HL-60 (cell line): ENCODE measurements around the gene CELA2B.
"Not testable (repeated sequence)": the region's sequence is repeated elsewhere in the genome, so short reads cannot be mapped to it uniquely, and the experiment has no call there.

ENCODE experiments used
- POLR2AphosphoS5 ChIP-seq: IDR thresholded peaks from 2 replicates; pipeline ENCODE4 v1.6.1; 2012; ENCODE audit warnings: low read depth
- TF ChIP-seq, protein P1 (sequence below): IDR thresholded peaks from one replicate; pipeline ENCODE4 v1.5.1; 2011; ENCODE audit warnings: low read length, control low read depth, inconsistent platforms; ENCODE audit not compliant: insufficient read depth
- TF ChIP-seq, protein P2 (sequence below): IDR thresholded peaks from 2 replicates; pipeline ENCODE4 v1.6.1; 2012; ENCODE audit warnings: low read depth; ENCODE audit not compliant: insufficient replicate concordance

DNA sequence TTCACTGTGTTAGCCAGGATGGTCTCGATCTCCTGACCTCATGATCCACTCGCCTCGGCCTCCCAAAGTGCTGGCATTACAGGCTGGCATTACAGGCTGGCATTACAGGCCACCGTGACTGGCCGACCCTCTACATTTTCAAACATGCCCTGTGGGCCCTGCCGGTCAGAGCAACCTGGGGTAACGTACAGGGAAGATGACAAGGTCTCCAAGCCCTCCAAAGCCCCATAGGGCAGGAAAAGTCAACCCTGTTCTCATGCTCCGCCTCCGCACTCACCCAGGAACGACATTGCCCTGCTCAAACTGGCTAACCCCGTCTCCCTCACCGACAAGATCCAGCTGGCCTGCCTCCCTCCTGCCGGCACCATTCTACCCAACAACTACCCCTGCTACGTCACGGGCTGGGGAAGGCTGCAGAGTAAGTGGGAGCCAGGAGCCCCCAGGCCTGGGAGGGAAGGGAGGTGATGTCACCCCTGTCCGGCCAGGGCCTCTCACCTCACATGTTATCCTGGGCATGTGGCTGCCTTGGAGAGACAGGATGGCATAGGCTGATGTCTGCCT, 7.2 kb downstream of the CELA2B start:
- TF ChIP-seq, protein P1, sequence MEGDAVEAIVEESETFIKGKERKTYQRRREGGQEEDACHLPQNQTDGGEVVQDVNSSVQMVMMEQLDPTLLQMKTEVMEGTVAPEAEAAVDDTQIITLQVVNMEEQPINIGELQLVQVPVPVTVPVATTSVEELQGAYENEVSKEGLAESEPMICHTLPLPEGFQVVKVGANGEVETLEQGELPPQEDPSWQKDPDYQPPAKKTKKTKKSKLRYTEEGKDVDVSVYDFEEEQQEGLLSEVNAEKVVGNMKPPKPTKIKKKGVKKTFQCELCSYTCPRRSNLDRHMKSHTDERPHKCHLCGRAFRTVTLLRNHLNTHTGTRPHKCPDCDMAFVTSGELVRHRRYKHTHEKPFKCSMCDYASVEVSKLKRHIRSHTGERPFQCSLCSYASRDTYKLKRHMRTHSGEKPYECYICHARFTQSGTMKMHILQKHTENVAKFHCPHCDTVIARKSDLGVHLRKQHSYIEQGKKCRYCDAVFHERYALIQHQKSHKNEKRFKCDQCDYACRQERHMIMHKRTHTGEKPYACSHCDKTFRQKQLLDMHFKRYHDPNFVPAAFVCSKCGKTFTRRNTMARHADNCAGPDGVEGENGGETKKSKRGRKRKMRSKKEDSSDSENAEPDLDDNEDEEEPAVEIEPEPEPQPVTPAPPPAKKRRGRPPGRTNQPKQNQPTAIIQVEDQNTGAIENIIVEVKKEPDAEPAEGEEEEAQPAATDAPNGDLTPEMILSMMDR: not testable (repeated sequence)
- TF ChIP-seq, protein P2, sequence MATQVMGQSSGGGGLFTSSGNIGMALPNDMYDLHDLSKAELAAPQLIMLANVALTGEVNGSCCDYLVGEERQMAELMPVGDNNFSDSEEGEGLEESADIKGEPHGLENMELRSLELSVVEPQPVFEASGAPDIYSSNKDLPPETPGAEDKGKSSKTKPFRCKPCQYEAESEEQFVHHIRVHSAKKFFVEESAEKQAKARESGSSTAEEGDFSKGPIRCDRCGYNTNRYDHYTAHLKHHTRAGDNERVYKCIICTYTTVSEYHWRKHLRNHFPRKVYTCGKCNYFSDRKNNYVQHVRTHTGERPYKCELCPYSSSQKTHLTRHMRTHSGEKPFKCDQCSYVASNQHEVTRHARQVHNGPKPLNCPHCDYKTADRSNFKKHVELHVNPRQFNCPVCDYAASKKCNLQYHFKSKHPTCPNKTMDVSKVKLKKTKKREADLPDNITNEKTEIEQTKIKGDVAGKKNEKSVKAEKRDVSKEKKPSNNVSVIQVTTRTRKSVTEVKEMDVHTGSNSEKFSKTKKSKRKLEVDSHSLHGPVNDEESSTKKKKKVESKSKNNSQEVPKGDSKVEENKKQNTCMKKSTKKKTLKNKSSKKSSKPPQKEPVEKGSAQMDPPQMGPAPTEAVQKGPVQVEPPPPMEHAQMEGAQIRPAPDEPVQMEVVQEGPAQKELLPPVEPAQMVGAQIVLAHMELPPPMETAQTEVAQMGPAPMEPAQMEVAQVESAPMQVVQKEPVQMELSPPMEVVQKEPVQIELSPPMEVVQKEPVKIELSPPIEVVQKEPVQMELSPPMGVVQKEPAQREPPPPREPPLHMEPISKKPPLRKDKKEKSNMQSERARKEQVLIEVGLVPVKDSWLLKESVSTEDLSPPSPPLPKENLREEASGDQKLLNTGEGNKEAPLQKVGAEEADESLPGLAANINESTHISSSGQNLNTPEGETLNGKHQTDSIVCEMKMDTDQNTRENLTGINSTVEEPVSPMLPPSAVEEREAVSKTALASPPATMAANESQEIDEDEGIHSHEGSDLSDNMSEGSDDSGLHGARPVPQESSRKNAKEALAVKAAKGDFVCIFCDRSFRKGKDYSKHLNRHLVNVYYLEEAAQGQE: not testable (repeated sequence)
- not testable (repeated sequence) for TF ChIP-seq POLR2AphosphoS5
